ENCODE data around the gene KCNT1. TPM values are rescaled to one million over a fixed set of nuclear protein-coding genes. Genes with fewer than 3 reads are reported as not detected.

KCNT1 gene
- total RNA-seq, 1 donor from 2014 or later: not detected

DNA sequence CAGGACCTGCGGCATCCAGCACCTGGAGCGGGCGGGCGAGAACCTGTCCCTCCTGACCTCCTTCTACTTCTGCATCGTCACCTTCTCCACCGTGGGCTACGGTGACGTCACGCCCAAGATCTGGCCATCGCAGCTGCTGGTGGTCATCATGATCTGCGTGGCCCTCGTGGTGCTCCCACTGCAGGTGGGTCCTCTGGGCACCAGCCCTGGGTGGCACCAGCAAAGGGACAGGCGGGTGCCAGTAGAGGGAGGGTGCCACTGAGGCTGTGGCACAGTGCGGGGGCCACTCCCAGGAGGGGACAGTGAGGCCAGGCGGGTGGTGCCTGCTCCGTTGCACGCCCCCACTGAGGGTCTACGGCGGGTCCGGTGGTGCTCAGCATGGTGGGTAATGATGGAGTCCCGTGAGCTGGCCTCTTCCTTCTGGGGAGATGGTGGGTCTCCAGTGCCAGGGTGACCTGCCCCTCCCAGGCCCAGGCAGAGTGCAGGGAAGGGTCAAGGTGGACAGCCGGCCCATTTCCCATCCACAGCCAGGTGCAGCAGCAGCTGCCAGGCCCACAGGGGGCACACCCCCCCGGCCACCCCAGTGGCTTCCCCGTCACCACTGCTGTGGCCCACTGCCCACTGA is 57.8 kb downstream of the KCNT1 start:
- H3K27me3 Mint-ChIP-seq: no peaks in the 10 kb centered on the region
- H3K9me3 Mint-ChIP-seq: no peaks in the 10 kb centered on the region
- intact Hi-C loops (cut with micrococcal nuclease): no loop called here
- no peak for DNase-seq
- H3K4me3 Mint-ChIP-seq: no peak overlapping the region
- no peaks in the 10 kb centered on the region for H3K36me3 Mint-ChIP-seq (ENCODE audit: low read depth)
- no peaks in the 10 kb centered on the region for H3K4me1 Mint-ChIP-seq
- H3K27ac Mint-ChIP-seq: no peak overlapping the region

DNA sequence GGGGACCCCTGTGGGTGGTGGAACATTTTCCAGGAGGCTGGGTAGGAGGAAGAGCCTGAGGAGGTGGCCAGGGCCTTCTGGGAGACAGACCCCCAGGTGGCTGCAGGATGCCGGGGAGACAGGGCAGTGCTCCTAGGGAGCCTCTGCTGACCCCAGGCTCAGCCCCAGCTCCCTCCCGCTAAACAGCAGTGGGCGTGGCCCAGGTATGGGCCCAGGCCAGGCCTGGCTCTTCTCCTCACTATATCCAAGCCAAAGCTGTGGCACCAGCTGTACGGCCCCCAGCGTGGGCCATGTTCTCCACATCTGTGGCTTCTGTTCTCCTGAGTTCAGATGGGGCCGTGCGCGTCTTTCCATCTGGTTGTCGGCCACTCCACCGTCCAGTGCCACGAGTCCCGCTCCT is 58.5 kb downstream of the KCNT1 start:
- no peaks in the 10 kb centered on the region for H3K4me1 Mint-ChIP-seq
- intact Hi-C loops (cut with micrococcal nuclease): no loop called here
- H3K36me3 Mint-ChIP-seq (ENCODE audit: low read depth): no peaks in the 10 kb centered on the region
- no peak overlapping the region for H3K27ac Mint-ChIP-seq
- no peak overlapping the region for H3K4me3 Mint-ChIP-seq
- DNase-seq: no peak
- no peaks in the 10 kb centered on the region for H3K9me3 Mint-ChIP-seq
- no peaks in the 10 kb centered on the region for H3K27me3 Mint-ChIP-seq

DNA sequence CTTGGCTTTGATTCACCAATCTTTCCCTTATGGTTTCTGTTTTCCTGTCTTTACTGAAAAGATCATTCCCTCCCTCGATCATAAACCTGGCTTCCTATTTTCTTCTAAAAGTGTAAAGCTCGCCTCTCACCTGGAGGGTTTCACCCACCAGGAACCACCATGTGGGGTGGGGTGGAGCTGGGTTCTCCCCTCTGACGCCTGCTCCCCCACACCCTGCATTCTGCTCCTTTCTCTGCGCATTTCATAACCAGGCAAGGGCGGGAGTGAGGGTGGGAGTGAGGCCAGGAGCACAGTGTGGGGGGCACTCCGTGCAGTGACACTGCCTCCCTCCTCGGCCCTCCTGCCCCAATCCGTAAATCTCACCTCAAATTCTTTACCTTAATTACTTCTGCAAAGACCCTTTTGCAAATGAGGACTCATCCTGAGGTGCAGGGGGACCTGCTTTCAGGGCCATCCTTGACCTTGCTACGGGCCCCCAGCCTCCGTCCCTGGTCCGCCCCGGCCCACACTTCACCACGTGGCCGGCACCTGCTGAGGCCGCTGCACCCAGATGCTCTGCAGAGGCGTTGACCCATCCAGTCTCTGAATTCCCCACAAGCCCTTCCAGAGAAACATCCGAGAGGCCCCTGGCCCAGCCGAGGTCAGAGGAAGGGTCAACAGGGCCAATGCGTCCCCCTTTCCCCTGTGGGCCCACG is 59.3 kb downstream of the KCNT1 start:
- peaks cover 5% of the 10 kb centered on the region for H3K9me3 Mint-ChIP-seq
- no peak overlapping the region for H3K27ac Mint-ChIP-seq
- no peaks in the 10 kb centered on the region for H3K27me3 Mint-ChIP-seq
- H3K4me3 Mint-ChIP-seq: no peak overlapping the region
- DNase-seq: no peak
- intact Hi-C loops (cut with micrococcal nuclease): no loop called here
- H3K4me1 Mint-ChIP-seq: no peaks in the 10 kb centered on the region
- H3K36me3 Mint-ChIP-seq (ENCODE audit: low read depth): no peaks in the 10 kb centered on the region

DNA sequence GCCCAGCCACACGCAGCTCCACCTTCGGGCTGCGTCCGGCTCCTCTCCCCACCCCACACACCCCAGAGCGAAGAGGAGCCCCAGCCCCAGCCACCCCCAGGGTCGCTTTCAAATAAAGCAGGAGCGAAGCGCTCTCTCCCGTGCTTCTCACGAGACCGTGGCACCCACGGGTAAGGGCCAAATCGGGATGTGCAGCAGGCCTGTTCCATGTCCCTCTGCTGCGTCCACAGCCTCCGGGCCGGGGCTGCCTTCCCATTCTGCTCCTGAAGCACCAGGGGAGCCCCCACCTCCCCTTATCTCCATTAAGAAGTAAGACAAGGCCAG is 59.8 kb downstream of the KCNT1 start:
- Mint-ChIP-seq H3K27ac (no peak overlapping the region), H3K4me3 (no peak overlapping the region), H3K27me3 (no peaks in the 10 kb centered on the region), H3K4me1 (no peaks in the 10 kb centered on the region), H3K36me3 (ENCODE audit: low read depth) (no peaks in the 10 kb centered on the region), H3K9me3 (peaks cover 6% of the 10 kb centered on the region)
- intact Hi-C loops (cut with micrococcal nuclease): no loop called here
- no peak for DNase-seq

DNA sequence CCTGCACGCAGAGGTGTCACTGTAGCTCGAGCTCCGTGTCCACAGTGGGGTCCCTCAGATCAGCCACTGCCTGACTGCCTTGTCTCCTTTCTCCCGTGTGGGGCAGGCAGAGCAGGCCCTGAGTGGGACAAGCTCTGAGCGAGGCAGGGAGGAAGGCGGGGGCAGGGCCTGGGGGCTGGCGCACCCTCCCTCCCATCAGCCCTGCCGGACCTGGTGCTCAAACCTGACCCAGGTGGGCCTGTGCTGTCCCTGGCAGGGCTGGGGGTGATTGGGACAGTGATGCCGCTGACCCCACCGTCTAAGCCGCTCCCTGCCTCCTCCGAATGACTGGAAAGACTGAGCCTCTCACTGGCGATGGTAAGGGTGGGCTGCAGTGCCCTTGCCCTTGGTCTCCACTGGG is 60.9 kb downstream of the KCNT1 start:
- DNase-seq: no peak
- intact Hi-C loops (cut with micrococcal nuclease): no loop called here
- Mint-ChIP-seq H3K9me3 (peaks cover 6% of the 10 kb centered on the region), H3K36me3 (ENCODE audit: low read depth) (no peaks in the 10 kb centered on the region), H3K4me1 (no peaks in the 10 kb centered on the region), H3K27ac (no peak overlapping the region), H3K4me3 (no peak overlapping the region), H3K27me3 (no peaks in the 10 kb centered on the region)

DNA sequence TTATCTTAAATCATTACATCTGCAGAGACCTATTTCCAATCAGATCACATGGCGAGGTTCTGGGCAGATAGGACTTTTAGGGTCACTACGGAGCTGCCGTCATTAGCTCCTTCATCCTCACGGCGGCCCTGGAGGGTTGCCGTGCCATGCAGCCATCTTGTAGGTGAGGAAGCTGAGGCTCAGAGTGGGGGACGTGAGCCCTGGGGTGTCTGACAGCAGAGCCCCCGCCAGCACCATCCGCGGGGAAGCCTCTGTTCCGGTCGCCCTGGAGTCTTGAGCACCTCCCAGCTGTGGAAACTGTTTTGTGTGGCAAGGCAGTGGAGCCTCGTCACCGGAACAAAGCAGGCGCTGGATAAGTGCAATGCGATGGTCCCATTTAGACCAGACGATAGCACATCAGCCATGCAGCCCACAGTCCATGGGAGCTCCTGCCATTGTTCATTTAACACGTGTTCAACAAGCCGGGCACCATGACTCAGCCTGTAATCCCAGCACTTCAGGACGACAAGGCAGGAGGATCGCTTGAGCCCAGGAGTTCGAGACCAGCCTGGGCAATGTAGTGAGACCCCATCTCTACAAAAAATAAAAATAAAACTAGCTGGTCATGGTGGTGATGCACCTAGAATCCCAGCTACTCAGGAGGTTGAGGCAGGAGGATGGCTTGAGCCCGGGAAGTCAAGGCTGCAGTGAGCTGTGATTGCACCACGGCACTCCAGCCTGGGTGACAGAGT is 61.9 kb downstream of the KCNT1 start:
- no peak for DNase-seq
- no peak overlapping the region for H3K4me3 Mint-ChIP-seq
- H3K9me3 Mint-ChIP-seq: peaks cover 6% of the 10 kb centered on the region
- no peak overlapping the region for H3K27ac Mint-ChIP-seq
- no peaks in the 10 kb centered on the region for H3K27me3 Mint-ChIP-seq
- intact Hi-C loops (cut with micrococcal nuclease): no loop called here
- no peaks in the 10 kb centered on the region for H3K4me1 Mint-ChIP-seq
- no peaks in the 10 kb centered on the region for H3K36me3 Mint-ChIP-seq (ENCODE audit: low read depth)

DNA sequence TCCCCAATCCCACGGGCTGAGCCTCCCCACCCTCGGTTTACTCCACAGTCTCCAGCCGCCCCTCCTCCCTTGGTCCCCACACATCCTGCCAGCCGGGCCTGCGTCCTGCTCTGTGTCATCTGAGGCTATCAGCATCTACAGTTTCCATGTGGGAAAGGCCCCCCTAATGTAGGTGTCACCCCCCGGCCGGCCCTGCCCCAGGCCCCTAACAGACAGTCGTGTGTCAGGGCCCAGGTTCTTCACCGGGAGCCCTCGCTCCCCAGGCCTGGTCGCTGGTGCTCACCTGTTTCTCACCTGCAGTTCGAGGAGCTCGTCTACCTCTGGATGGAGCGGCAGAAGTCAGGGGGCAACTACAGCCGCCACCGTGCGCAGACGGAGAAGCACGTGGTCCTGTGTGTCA is 62.7 kb downstream of the KCNT1 start:
- Mint-ChIP-seq H3K36me3 (ENCODE audit: low read depth) (no peaks in the 10 kb centered on the region), H3K4me3 (no peak overlapping the region), H3K27ac (no peak overlapping the region), H3K4me1 (no peaks in the 10 kb centered on the region), H3K27me3 (no peaks in the 10 kb centered on the region), H3K9me3 (peaks cover 6% of the 10 kb centered on the region)
- intact Hi-C loops (cut with micrococcal nuclease): no loop called here
- DNase-seq: no peak

DNA sequence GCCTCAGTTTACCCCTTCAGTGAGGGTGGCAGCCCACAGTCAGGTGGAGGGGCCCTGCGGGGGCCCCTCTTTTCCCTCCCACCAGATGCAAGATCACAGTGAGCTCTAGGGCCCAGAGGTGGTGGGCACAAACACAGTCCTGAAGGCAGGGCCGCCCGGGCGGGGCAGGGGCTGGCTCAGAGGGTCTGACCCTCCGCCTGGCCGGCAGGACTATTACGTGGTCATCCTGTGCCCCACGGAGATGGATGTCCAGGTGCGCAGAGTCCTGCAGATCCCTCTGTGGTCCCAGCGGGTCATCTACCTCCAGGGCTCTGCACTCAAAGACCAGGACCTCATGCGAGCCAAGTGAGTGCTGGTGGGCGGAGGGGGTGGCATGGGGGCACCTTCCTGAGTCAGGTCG is 63.4 kb downstream of the KCNT1 start:
- intact Hi-C loops (cut with micrococcal nuclease): no loop called here
- no peak overlapping the region for H3K4me3 Mint-ChIP-seq
- H3K27me3 Mint-ChIP-seq: no peaks in the 10 kb centered on the region
- DNase-seq: no peak
- H3K36me3 Mint-ChIP-seq (ENCODE audit: low read depth): no peaks in the 10 kb centered on the region
- peaks cover 6% of the 10 kb centered on the region for H3K9me3 Mint-ChIP-seq
- no peak overlapping the region for H3K27ac Mint-ChIP-seq
- no peaks in the 10 kb centered on the region for H3K4me1 Mint-ChIP-seq

DNA sequence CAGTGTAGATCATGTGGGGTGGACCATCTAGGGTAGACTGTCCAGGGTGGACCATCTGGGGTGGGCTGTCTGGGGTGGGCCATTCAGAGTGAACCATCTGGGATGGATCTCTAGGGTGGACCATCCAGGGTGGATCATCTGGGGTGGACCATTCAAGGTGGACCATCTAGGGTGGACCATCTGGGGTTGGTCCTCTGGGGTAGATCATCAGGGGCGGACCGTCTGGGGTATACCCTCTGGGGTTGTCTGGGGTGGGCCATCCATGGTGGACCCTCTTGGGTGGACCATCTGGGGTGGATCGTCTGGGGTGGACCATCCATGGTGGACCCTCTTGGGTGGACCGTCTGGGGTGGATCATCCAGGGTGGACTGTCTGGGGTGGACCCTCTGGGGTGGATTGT is 64.3 kb downstream of the KCNT1 start:
- Mint-ChIP-seq H3K36me3 (ENCODE audit: low read depth) (no peaks in the 10 kb centered on the region), H3K4me1 (no peaks in the 10 kb centered on the region), H3K9me3 (peaks cover 6% of the 10 kb centered on the region), H3K27ac (no peak overlapping the region), H3K4me3 (no peak overlapping the region), H3K27me3 (no peaks in the 10 kb centered on the region)
- DNase-seq: no peak
- intact Hi-C loops (cut with micrococcal nuclease): no loop called here

DNA sequence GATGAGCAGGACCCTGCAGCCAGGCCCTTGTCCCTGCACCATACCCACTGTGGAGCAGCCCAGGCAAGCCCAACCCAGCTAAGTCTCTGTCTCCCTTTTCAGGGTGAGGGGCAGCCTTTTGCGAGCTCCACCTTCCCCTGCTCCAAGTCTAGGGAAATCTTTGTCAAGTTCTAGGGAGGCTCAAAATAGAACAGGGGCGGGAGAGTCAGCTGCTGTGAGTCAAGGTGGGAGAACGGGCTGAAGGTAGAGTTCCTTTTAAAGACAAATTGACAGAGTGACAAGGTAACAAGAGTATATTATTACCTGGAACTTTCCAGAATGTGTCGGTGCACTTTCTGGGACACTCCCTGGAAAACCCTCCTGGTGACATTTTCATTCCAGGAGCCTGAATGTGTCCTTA is 64.7 kb downstream of the KCNT1 start:
- no peak overlapping the region for H3K27ac Mint-ChIP-seq
- no peak for DNase-seq
- intact Hi-C loops (cut with micrococcal nuclease): no loop called here
- H3K27me3 Mint-ChIP-seq: no peaks in the 10 kb centered on the region
- H3K9me3 Mint-ChIP-seq: peaks cover 6% of the 10 kb centered on the region
- no peak overlapping the region for H3K4me3 Mint-ChIP-seq
- no peaks in the 10 kb centered on the region for H3K4me1 Mint-ChIP-seq
- no peaks in the 10 kb centered on the region for H3K36me3 Mint-ChIP-seq (ENCODE audit: low read depth)

DNA sequence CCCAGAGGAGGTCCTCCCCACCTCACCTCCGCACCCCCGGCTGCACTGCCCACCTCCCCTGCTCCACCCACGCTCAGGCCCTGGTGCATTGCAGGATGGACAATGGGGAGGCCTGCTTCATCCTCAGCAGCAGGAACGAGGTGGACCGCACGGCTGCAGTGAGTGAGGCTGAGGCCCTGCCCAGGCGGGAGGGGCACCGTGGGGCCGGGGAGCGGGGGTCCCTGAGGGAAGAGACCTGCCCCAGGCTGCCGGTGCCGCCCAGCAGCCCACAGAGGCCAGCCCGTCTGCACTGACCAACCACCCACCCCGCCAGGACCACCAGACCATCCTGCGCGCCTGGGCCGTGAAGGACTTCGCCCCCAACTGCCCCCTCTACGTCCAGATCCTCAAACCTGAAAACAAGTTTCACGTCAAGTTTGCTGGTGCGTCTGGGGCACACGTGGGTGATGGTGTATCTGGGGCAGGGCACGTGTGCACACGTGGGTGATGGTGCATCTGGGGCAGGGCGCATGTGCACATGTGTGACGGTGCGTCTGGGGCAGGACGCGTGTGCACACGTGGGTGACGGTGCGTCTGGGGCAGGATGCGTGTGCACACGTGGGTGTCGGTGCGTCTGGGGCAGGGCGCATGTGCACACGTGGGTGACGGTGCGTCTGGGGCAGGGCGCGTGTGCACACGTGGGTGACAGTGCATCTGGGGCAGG is 66.7 kb downstream of the KCNT1 start:
- intact Hi-C loops (cut with micrococcal nuclease): no loop called here
- no peaks in the 10 kb centered on the region for H3K27me3 Mint-ChIP-seq
- H3K27ac Mint-ChIP-seq: no peak overlapping the region
- H3K4me3 Mint-ChIP-seq: no peak overlapping the region
- H3K36me3 Mint-ChIP-seq (ENCODE audit: low read depth): no peaks in the 10 kb centered on the region
- peaks cover 6% of the 10 kb centered on the region for H3K9me3 Mint-ChIP-seq
- DNase-seq: no peak
- H3K4me1 Mint-ChIP-seq: no peaks in the 10 kb centered on the region

DNA sequence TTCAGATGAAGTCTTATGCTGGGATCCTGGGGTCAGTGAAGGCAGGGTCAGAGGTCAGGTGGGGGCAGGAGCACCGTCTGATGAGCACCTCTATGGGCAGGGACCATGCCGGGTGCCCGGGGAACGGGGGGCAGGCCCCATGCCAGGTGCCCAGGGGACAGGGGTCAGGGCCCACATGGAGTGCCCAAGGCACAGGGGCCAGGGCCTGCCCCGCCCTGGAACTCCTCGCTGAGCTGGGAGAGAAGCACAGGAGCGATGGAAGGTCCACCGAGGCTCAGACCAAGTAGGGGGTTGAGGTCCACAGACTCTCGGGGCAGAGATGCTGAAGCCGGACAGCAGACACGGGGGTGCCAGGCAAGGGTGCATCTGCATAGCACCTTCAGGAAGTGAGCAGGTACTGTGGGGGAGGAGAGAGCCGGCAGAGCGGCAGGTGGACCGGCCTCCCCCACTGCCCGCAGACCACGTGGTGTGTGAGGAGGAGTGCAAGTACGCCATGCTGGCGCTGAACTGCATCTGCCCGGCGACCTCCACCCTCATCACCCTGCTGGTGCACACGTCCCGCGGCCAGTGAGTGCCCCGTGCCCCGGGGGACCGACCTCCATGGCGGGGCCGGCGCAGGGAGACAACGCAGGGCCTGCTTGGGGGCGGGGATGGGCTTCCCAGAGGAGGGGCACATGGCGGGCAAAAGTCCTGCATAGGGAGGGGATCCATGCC is 67.7 kb downstream of the KCNT1 start:
- no peak for DNase-seq

DNA sequence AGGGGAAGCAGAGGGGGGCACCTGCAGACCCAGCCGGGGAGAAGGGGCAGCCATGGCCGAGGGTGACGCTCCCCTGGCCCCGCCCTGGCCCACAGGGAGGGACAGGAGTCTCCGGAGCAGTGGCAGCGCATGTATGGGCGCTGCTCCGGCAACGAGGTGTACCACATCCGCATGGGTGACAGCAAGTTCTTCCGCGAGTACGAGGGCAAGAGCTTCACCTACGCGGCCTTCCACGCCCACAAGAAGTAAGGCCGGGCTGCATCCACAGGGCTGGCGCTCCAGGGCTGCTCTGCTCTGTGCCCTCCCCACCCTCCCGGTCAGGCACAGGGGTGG is 68.2 kb downstream of the KCNT1 start:
- intact Hi-C loops (cut with micrococcal nuclease): no loop called here
- H3K9me3 Mint-ChIP-seq: peaks cover 6% of the 10 kb centered on the region
- no peak for DNase-seq
- H3K4me1 Mint-ChIP-seq: no peaks in the 10 kb centered on the region
- H3K36me3 Mint-ChIP-seq (ENCODE audit: low read depth): no peaks in the 10 kb centered on the region
- no peaks in the 10 kb centered on the region for H3K27me3 Mint-ChIP-seq
- no peak overlapping the region for H3K4me3 Mint-ChIP-seq
- H3K27ac Mint-ChIP-seq: no peak overlapping the region

More for the DNA sequence above, 67.7 kb downstream of the KCNT1 start:
- Mint-ChIP-seq H3K4me1 (no peaks in the 10 kb centered on the region), H3K27me3 (no peaks in the 10 kb centered on the region), H3K27ac (no peak overlapping the region), H3K4me3 (no peak overlapping the region), H3K9me3 (peaks cover 6% of the 10 kb centered on the region), H3K36me3 (ENCODE audit: low read depth) (no peaks in the 10 kb centered on the region)
- intact Hi-C loops (cut with micrococcal nuclease): no loop called here

DNA sequence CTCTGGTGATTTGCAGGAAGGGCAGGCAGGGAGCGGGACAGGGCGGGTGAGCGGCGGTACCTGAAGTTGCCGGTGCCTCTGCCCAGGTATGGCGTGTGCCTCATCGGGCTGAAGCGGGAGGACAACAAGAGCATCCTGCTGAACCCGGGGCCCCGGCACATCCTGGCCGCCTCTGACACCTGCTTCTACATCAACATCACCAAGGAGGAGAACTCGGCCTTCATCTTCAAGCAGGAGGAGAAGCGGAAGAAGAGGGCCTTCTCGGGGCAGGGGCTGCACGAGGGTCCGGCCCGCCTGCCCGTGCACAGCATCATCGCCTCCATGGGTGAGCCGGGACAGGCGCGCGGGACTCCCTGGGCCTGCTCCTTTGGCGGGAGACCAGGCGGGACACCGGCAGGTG is 68.8 kb downstream of the KCNT1 start:
- intact Hi-C loops (cut with micrococcal nuclease): no loop called here

More for the DNA sequence above, 68.8 kb downstream of the KCNT1 start:
- Mint-ChIP-seq H3K27ac (no peak overlapping the region), H3K9me3 (peaks cover 6% of the 10 kb centered on the region), H3K4me1 (no peaks in the 10 kb centered on the region), H3K36me3 (ENCODE audit: low read depth) (no peaks in the 10 kb centered on the region), H3K4me3 (no peak overlapping the region), H3K27me3 (no peaks in the 10 kb centered on the region)
- no peak for DNase-seq
